ENCODE measurements around the gene FAM187B.
A peak's percentile ranks its signal among the peaks of the same experiment; 100 is the strongest.
"Not testable (repeated sequence)": the region's sequence is repeated elsewhere in the genome, so short reads cannot be mapped to it uniquely, and the experiment has no call there.

The FAM187B gene

GRCh38 chr19:35262101-35262761 lies 33.7 kb upstream of the FAM187B start:
- DNase-seq (ENCODE audit: low spot score), result no peak

GRCh38 chr19:35261356-35262100 lies 33.0 kb upstream of the FAM187B start:
- no peak for DNase-seq (ENCODE audit: low spot score)

GRCh38 chr19:35260694-35261304 lies 32.3 kb upstream of the FAM187B start:
- DNase-seq (ENCODE audit: low spot score), result no peak

- DNase-seq (ENCODE audit: low spot score), result no peak
Observed at GRCh38 chr19:35257113-35257461, 28.5 kb upstream of the FAM187B start.

GRCh38 chr19:35256566-35256965 lies 28.0 kb upstream of the FAM187B start:
- DNase-seq (ENCODE audit: low spot score), result no peak

GRCh38 chr19:35254341-35255297 lies 26.1 kb upstream of the FAM187B start:
- no peak for DNase-seq (ENCODE audit: low spot score)

- no peak for DNase-seq (ENCODE audit: low spot score)
Observed at GRCh38 chr19:35253316-35254286, 25.1 kb upstream of the FAM187B start.

- DNase-seq (ENCODE audit: low spot score), result no peak
Observed at GRCh38 chr19:35251456-35251855, 22.9 kb upstream of the FAM187B start.

- DNase-seq (ENCODE audit: low spot score), result no peak
Observed at GRCh38 chr19:35249848-35250711, 21.5 kb upstream of the FAM187B start.

GRCh38 chr19:35249146-35249847 lies 20.8 kb upstream of the FAM187B start:
- DNase-seq (ENCODE audit: low spot score), result peak; percentile 58

GRCh38 chr19:35248310-35249145 lies 20.0 kb upstream of the FAM187B start, which contains the start of gene LSR:
Gene LSR (plus strand): TSS chr19:35249002. CDS start chr19:35249023, 21 bp downstream.
- DNase-seq (ENCODE audit: low spot score), result peak; percentile 93

GRCh38 chr19:35247526-35248309 lies 19.2 kb upstream of the FAM187B start:
- DNase-seq (ENCODE audit: low spot score), result peak; percentile 71

- DNase-seq (ENCODE audit: low spot score), result no peak
Observed at GRCh38 chr19:35246466-35247092, 18.0 kb upstream of the FAM187B start.

- DNase-seq (ENCODE audit: low spot score), result no peak
Observed at GRCh38 chr19:35241417-35241816, 12.9 kb upstream of the FAM187B start.

GRCh38 chr19:35240327-35240726 lies 11.8 kb upstream of the FAM187B start:
- DNase-seq (ENCODE audit: low spot score), result no peak

- DNase-seq (ENCODE audit: low spot score), result not testable (repeated sequence)
Observed at GRCh38 chr19:35239597-35239996, 11.1 kb upstream of the FAM187B start.

Measured in germinal center (tissue), 1 donor.